Measurements from ENCODE around the gene NEXMIF. TPM values are rescaled to one million over a fixed set of nuclear protein-coding genes. Genes with fewer than 3 reads are reported as not detected.
"Not testable (repeated sequence)": the region's sequence is repeated elsewhere in the genome, so short reads cannot be mapped to it uniquely, and the experiment has no call there.

Gene NEXMIF
- total RNA-seq = 1.7 and 1.8 TPM in 2 replicates
- long read RNA-seq, full-length matches to known transcripts = 1 of 2 reads
- long read RNA-seq, partial matches to known transcripts = 0 of 2 reads
- long read RNA-seq, other reads (novel, unspliced or antisense) = 1 of 2 reads

DNA sequence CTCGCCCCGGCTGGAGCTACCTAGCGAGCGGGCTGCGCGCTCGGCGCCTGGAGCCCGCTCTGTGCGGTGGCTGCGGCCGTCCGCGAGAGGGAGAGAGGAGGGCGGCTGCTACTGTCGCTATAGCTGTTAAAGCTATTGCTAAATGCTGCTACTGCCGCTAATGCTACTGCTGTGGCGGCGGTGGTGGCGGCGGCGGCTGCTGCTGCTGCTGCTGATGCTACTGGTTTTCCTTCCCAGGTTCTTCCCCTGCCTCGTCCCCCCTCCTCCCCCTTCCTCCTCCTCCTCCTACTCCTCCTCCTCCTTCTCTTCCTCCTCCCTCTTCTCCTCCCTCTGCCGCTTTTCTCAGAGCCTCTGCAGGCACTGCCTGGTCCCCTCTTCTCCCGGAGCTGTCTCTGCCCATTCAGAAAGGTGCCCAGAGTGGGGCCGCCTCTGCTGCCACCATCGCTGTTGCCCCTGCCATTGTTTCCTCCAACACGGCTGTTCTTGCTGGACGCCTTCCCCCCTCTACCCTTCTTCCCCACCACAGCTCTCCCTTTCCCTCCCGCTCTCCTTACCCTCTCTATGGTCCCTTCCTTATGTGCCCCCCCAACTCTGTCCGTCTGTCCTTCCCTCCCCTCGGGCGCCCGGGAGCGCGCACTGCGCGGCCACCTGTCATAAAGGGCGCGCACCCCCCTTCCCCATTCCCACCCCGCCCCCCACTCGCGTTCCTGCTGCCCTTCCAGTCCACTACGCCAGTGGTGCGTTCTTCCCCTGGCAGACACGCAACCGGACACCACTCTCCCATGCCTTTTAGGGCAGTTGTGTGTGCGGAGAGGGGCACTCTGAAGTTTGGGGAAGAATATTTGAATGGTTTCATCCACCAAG, at the start of gene NEXMIF:
TSS of gene NEXMIF (minus strand) at position 228 of the 864 bp plus-strand sequence.
- peak; percentile 49 for DNase-seq (ENCODE audit: low spot score, unreplicated experiment)
- Mint-ChIP-seq H3K36me3 (ENCODE audit: insufficient read depth) (no peaks in the 10 kb centered on the region), H3K4me1 (ENCODE audit: low read depth) (no peaks in the 10 kb centered on the region), H3K27ac (peak within 1 kb of the TSS; percentile 91), H3K4me3 (ENCODE audit: low read depth) (peak within 1 kb of the TSS; percentile 81), H3K9me3 (ENCODE audit: low read depth) (peaks cover 16% of the 10 kb centered on the region), H3K27me3 (peaks cover 25% of the 10 kb centered on the region)
- TF ChIP-seq, protein P1, sequence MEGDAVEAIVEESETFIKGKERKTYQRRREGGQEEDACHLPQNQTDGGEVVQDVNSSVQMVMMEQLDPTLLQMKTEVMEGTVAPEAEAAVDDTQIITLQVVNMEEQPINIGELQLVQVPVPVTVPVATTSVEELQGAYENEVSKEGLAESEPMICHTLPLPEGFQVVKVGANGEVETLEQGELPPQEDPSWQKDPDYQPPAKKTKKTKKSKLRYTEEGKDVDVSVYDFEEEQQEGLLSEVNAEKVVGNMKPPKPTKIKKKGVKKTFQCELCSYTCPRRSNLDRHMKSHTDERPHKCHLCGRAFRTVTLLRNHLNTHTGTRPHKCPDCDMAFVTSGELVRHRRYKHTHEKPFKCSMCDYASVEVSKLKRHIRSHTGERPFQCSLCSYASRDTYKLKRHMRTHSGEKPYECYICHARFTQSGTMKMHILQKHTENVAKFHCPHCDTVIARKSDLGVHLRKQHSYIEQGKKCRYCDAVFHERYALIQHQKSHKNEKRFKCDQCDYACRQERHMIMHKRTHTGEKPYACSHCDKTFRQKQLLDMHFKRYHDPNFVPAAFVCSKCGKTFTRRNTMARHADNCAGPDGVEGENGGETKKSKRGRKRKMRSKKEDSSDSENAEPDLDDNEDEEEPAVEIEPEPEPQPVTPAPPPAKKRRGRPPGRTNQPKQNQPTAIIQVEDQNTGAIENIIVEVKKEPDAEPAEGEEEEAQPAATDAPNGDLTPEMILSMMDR (IDR thresholded peaks at IDR 0.05; ENCODE audit: unreplicated experiment) = peak; percentile 47

DNA sequence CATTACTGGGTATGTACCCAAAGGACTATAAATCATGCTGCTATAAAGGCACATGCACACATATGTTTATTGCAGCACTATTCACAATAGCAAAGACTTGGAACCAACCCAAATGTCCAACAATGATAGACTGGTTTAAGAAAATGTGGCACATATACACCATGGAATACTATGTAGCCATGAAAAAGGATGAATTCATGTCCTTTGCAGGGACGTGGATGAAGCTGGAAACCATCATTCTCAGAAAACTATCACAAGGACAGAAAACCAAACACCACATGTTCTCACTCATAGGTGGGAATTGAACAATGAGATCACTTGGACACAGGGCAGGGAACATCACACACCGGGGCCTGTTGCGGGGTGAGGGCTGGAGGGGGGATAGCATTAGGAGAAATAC, 36.7 kb upstream of the NEXMIF start:
- not testable (repeated sequence) for H3K4me1 Mint-ChIP-seq (ENCODE audit: low read depth); H3K9me3 Mint-ChIP-seq (ENCODE audit: low read depth); H3K27ac Mint-ChIP-seq; H3K36me3 Mint-ChIP-seq (ENCODE audit: insufficient read depth); H3K4me3 Mint-ChIP-seq (ENCODE audit: low read depth); DNase-seq (ENCODE audit: low spot score, unreplicated experiment); H3K27me3 Mint-ChIP-seq

DNA sequence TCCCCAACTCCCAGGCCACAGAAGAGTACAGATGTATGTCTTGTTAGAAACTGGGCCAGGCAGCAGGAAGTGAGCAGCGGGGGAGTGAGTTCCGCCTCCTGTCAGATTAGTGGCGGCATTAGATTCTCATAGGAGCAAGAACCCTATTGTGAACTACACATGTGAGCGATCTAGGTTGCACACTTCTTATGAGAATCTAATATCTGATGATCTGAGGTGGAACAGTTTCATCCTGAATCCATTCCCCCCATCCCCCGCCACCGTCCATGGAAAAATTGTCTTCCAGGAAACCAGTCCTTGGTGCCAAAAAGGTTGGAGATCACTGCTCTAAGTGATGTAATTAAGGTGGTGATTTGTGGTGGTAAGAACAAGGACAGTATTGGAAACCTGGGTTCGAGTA, 24.5 kb upstream of the NEXMIF start:
- Mint-ChIP-seq H3K9me3 (ENCODE audit: low read depth) (peaks cover 23% of the 10 kb centered on the region), H3K36me3 (ENCODE audit: insufficient read depth) (no peaks in the 10 kb centered on the region), H3K27ac (no peak overlapping the region), H3K4me3 (ENCODE audit: low read depth) (no peak overlapping the region), H3K4me1 (ENCODE audit: low read depth) (no peaks in the 10 kb centered on the region), H3K27me3 (no peaks in the 10 kb centered on the region)
- DNase-seq (ENCODE audit: low spot score, unreplicated experiment) = no peak
- TF ChIP-seq, protein P1 (IDR thresholded peaks at IDR 0.05; ENCODE audit: unreplicated experiment) = no peak

DNA sequence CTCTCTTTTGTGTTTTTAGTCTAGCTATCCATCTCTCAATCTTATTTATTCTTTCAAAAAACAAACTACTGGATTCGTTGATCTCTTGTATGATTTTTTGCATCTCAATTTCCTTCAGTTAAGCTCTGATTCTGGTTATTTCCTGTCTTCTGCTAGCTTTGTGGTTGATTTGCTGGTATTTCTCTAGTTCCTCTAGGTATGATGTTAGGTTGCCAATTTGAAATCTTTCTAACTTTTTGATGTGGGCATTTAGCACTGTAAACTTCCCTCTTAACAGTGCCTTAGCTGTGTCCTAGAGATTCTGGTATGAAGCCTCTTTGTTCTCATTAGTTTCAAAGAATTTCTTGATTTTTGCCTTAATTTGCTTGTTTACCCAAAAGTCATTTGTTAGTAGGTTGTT, 15.2 kb upstream of the NEXMIF start:
- no peak for DNase-seq (ENCODE audit: low spot score, unreplicated experiment)
- Mint-ChIP-seq H3K4me3 (ENCODE audit: low read depth) (no peak overlapping the region), H3K36me3 (ENCODE audit: insufficient read depth) (no peaks in the 10 kb centered on the region), H3K9me3 (ENCODE audit: low read depth) (peaks cover 25% of the 10 kb centered on the region), H3K27ac (no peak overlapping the region), H3K4me1 (ENCODE audit: low read depth) (no peaks in the 10 kb centered on the region), H3K27me3 (no peaks in the 10 kb centered on the region)
- TF ChIP-seq, protein P1 (IDR thresholded peaks at IDR 0.05; ENCODE audit: unreplicated experiment) = no peak

DNA sequence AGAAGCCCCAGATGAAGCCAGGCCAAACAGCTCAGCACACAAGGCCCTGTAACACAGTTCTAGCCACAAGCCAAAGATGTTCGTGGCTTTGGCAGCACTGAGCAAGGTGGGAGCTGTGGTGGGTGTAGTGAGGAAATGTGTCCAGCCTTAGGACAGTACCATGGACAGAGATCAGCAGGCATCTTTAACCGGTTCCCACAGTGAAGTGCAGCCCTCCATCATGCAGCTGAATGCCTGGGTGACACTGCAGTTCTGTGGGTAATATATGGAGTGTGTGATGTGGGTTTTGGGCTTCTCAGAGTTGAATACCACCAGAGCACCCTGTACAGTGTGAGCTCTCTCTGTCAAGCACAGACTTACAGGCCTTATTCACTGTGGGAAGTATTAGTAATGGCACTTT, 6.0 kb upstream of the NEXMIF start:
- TF ChIP-seq, protein P1 (IDR thresholded peaks at IDR 0.05; ENCODE audit: unreplicated experiment) = no peak

More for the DNA sequence above, 6.0 kb upstream of the NEXMIF start:
- no peaks in the 10 kb centered on the region for H3K36me3 Mint-ChIP-seq (ENCODE audit: insufficient read depth)
- H3K4me3 Mint-ChIP-seq (ENCODE audit: low read depth) = no peak overlapping the region
- no peak for DNase-seq (ENCODE audit: low spot score, unreplicated experiment)
- no peaks in the 10 kb centered on the region for H3K4me1 Mint-ChIP-seq (ENCODE audit: low read depth)
- H3K9me3 Mint-ChIP-seq (ENCODE audit: low read depth) = peaks cover 15% of the 10 kb centered on the region
- H3K27me3 Mint-ChIP-seq = peaks cover 13% of the 10 kb centered on the region
- H3K27ac Mint-ChIP-seq = no peak overlapping the region

All from progenitor cell of endocrine pancreas (in vitro differentiated cells).